KMS-11 (cell line): ENCODE results near the gene KLHL5.

ENCODE experiments used
- H2AFZ ChIP-seq: fragments of 200-600 bp; sonication (generic); 2 replicates; pipeline ENCODE4 v1.6.1; 2016; ENCODE audit warnings: antibody characterized with exemption, mixed run types, low read depth
- H3K27ac ChIP-seq: fragments of 200-600 bp; sonication (generic); 2 replicates; pipeline ENCODE4 v1.6.1; 2016; ENCODE audit warnings: mild to moderate bottlenecking, mixed run types
- H3K27me3 ChIP-seq: fragments of 200-600 bp; sonication (generic); 2 replicates; pipeline ENCODE4 v1.6.1; 2017; ENCODE audit warnings: mild to moderate bottlenecking, low read depth, mixed run types, moderate library complexity; ENCODE audit not compliant: insufficient read depth
- H3K36me3 ChIP-seq: fragments of 200-600 bp; sonication (generic); 2 replicates; pipeline ENCODE4 v1.6.1; 2017; ENCODE audit warnings: mild to moderate bottlenecking, mixed run types; ENCODE audit not compliant: insufficient read depth
- H3K4me1 ChIP-seq: fragments of 200-600 bp; sonication (generic); 2 replicates; pipeline ENCODE4 v1.6.1; 2016; ENCODE audit warnings: mild to moderate bottlenecking, low read depth, mixed run types; ENCODE audit not compliant: poor library complexity, severe bottlenecking
- H3K4me2 ChIP-seq: fragments of 200-600 bp; sonication (generic); 2 replicates; pipeline ENCODE4 v1.7.0; 2016; ENCODE audit warnings: mild to moderate bottlenecking, mixed run types
- H3K4me3 ChIP-seq: fragments of 200-600 bp; sonication (generic); IDR thresholded peaks from 2 replicates; pipeline ENCODE4 v1.6.1; 2017; ENCODE audit warnings: low read depth, low read length, mixed read lengths; ENCODE audit not compliant: insufficient read depth
- H3K79me2 ChIP-seq: fragments of 200-600 bp; sonication (generic); 2 replicates; pipeline ENCODE4 v1.6.1; 2016; ENCODE audit warnings: low read depth, mixed run types; ENCODE audit not compliant: insufficient read depth
- H3K9ac ChIP-seq: fragments of 200-600 bp; sonication (generic); 2 replicates; pipeline ENCODE4 v1.6.1; 2016; ENCODE audit warnings: mild to moderate bottlenecking, mixed run types
- H4K20me1 ChIP-seq: fragments of 200-600 bp; sonication (generic); 2 replicates; pipeline ENCODE4 v1.6.1; 2016; ENCODE audit warnings: mild to moderate bottlenecking, mixed run types; ENCODE audit not compliant: insufficient read depth
- CTCF ChIP-seq: fragments of 200-600 bp; sonication (generic); conservative IDR thresholded peaks from 2 replicates; pipeline ENCODE4 v1.6.1; 2017; ENCODE audit warnings: low read depth, mild to moderate bottlenecking, antibody characterized with exemption, low read length, moderate library complexity, mixed read lengths

The KLHL5 gene

GRCh38 chr4:39170301-39170700, 108.3 kb downstream of the KLHL5 start:
- H3K36me3 ChIP-seq: no peaks in the 10 kb centered on the region
- no peaks in the 10 kb centered on the region for H3K4me1 ChIP-seq
- H4K20me1 ChIP-seq: no peaks in the 10 kb centered on the region
- no peak overlapping the region for H3K27ac ChIP-seq
- H3K4me3 ChIP-seq: no peak overlapping the region
- H3K9ac ChIP-seq: no peak overlapping the region
- H3K27me3 ChIP-seq: no peaks in the 10 kb centered on the region
- no peak overlapping the region for H3K4me2 ChIP-seq
- no peak overlapping the region for H2AFZ ChIP-seq
- H3K79me2 ChIP-seq: no peaks in the 10 kb centered on the region
- TF ChIP-seq CTCF: no peak
